Neural progenitor cell (in vitro differentiated cells): ENCODE measurements around the gene ZNF420. TPM values are rescaled to one million over a fixed set of nuclear protein-coding genes. Genes with fewer than 3 reads are reported as not detected.

Source experiments
- DNase-seq: peaks from one replicate; pipeline ENCODE4 v3.0.0-alpha.2; 2016; ENCODE audit warnings: low spot score
- H2AFZ ChIP-seq: fragments of 200-600 bp; sonication (generic); replicated peaks from 2 replicates; pipeline ENCODE4 v1.6.1; 2016; ENCODE audit warnings: antibody characterized with exemption
- H3F3A ChIP-seq: fragments of 200-600 bp; sonication (generic); 2 replicates; pipeline ENCODE4 v1.6.1; 2016; ENCODE audit warnings: antibody characterized with exemption, low read depth
- H3K27ac ChIP-seq: fragments of 200-600 bp; sonication (generic); 2 replicates; pipeline ENCODE4 v1.5.1; 2016; ENCODE audit warnings: mild to moderate bottlenecking
- H3K27me3 ChIP-seq: fragments of 200-600 bp; sonication (generic); 2 replicates; pipeline ENCODE4 v1.6.1; 2016; ENCODE audit warnings: mild to moderate bottlenecking, moderate library complexity
- H3K36me3 ChIP-seq: fragments of 200-600 bp; sonication (generic); 2 replicates; pipeline ENCODE4 v1.5.1; 2016
- H3K4me1 ChIP-seq: fragments of 200-600 bp; sonication (generic); 2 replicates; pipeline ENCODE4 v1.6.1; 2016; ENCODE audit warnings: mixed run types
- H3K4me2 ChIP-seq: fragments of 200-600 bp; sonication (generic); 2 replicates; pipeline ENCODE4 v1.6.1; 2016
- H3K4me3 ChIP-seq: fragments of 200-600 bp; sonication (generic); 2 replicates; pipeline ENCODE4 v1.5.1; 2016
- H3K79me2 ChIP-seq: fragments of 200-600 bp; sonication (generic); 2 replicates; pipeline ENCODE4 v1.6.1; 2016; ENCODE audit warnings: low read depth
- H3K9ac ChIP-seq: fragments of 200-600 bp; sonication (generic); 2 replicates; pipeline ENCODE4 v1.6.1; 2016
- H3K9me3 ChIP-seq: fragments of 200-600 bp; sonication (generic); 2 replicates; pipeline ENCODE4 v1.5.1; 2016; ENCODE audit warnings: low read depth
- H4K20me1 ChIP-seq: fragments of 200-600 bp; sonication (generic); 2 replicates; pipeline ENCODE4 v1.6.1; 2016; ENCODE audit warnings: low read depth
- H3K27ac Mint-ChIP-seq: 3 replicates; pipeline ENCODE4 v1.8.0; 2021; ENCODE audit warnings: mixed read lengths
- H3K27me3 Mint-ChIP-seq: 2 replicates; pipeline ENCODE4 v1.8.0; 2022; ENCODE audit warnings: low read depth, mild to moderate bottlenecking, inconsistent platforms, moderate library complexity, mixed read lengths; ENCODE audit not compliant: insufficient read depth
- H3K36me3 Mint-ChIP-seq: 3 replicates; pipeline ENCODE4 v1.8.0; 2021; ENCODE audit warnings: mixed read lengths
- H3K4me1 Mint-ChIP-seq: 3 replicates; pipeline ENCODE4 v1.8.0; 2021; ENCODE audit warnings: mixed read lengths
- H3K4me3 Mint-ChIP-seq: 3 replicates; pipeline ENCODE4 v1.8.0; 2021; ENCODE audit warnings: mild to moderate bottlenecking, moderate library complexity, mixed read lengths
- H3K9me3 Mint-ChIP-seq: 3 replicates; pipeline ENCODE4 v1.8.0; 2020; ENCODE audit warnings: mixed read lengths
- EZH2 ChIP-seq: fragments of 200-600 bp; sonication (generic); IDR thresholded peaks from 2 replicates; pipeline ENCODE4 v1.6.1; 2017; ENCODE audit warnings: antibody characterized with exemption, mild to moderate bottlenecking, moderate library complexity
- EZH2phosphoT487 ChIP-seq: fragments of 200-600 bp; sonication (generic); IDR thresholded peaks from 2 replicates; pipeline ENCODE4 v1.6.1; 2017; ENCODE audit warnings: antibody characterized with exemption
- total RNA-seq: library from RNA; depleted of rRNA; stranded (reverse); fragments of >200 nt; gene quantifications from 2 replicates; pipeline ENCODE4 v1.2.3, GENCODE V29; 2015; ENCODE audit warnings: low replicate concordance
- TF ChIP-seq, protein P1 (sequence below): fragments of 200-600 bp; sonication (generic); IDR thresholded peaks from 2 replicates; pipeline ENCODE4 v1.5.1; 2017; ENCODE audit warnings: antibody characterized with exemption, mild to moderate bottlenecking

ZNF420 gene
- total RNA-seq, 1 donor from 2014 or later: 19.8 TPM

DNA sequence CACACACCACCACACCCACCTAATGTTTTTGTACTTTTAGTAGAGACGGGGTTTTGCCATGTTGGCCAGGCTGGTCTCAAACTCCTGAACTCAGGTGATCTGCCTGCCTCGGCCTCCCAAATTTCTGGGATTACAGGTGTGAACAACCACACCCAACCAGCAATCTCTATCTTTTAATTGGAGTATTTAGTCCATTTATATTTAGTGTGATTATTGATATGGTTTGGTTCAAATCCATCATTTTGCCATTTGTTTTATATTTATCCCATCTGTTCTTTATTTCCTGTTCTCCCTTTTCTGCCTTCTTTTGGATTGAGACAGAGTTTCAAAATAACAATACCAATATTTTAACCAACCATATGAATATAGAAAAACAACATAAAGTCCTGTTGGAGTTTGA lies 4.1 kb downstream of the ZNF420 start:
- peaks cover 36% of the 10 kb centered on the region for H3K36me3 Mint-ChIP-seq
- no peaks in the 10 kb centered on the region for H4K20me1 ChIP-seq
- no peak overlapping the region for H3K4me2 ChIP-seq
- no peak overlapping the region for H3K4me3 ChIP-seq
- peaks cover 29% of the 10 kb centered on the region for H3K9me3 ChIP-seq
- TF ChIP-seq EZH2: no peak
- TF ChIP-seq, protein P1, sequence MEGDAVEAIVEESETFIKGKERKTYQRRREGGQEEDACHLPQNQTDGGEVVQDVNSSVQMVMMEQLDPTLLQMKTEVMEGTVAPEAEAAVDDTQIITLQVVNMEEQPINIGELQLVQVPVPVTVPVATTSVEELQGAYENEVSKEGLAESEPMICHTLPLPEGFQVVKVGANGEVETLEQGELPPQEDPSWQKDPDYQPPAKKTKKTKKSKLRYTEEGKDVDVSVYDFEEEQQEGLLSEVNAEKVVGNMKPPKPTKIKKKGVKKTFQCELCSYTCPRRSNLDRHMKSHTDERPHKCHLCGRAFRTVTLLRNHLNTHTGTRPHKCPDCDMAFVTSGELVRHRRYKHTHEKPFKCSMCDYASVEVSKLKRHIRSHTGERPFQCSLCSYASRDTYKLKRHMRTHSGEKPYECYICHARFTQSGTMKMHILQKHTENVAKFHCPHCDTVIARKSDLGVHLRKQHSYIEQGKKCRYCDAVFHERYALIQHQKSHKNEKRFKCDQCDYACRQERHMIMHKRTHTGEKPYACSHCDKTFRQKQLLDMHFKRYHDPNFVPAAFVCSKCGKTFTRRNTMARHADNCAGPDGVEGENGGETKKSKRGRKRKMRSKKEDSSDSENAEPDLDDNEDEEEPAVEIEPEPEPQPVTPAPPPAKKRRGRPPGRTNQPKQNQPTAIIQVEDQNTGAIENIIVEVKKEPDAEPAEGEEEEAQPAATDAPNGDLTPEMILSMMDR: no peak
- TF ChIP-seq EZH2phosphoT487: no peak
- H3K27ac Mint-ChIP-seq: no peak overlapping the region
- no peak overlapping the region for H3K9ac ChIP-seq
- H3K27ac ChIP-seq: no peak overlapping the region
- H3K27me3 Mint-ChIP-seq: peaks cover 7% of the 10 kb centered on the region
- no peaks in the 10 kb centered on the region for H3K27me3 ChIP-seq
- DNase-seq: no peak
- no peak overlapping the region for H3K4me3 Mint-ChIP-seq
- no peaks in the 10 kb centered on the region for H3K36me3 ChIP-seq
- no peaks in the 10 kb centered on the region for H3K4me1 ChIP-seq
- H3K4me1 Mint-ChIP-seq: peaks cover 13% of the 10 kb centered on the region
- H3F3A ChIP-seq: no peaks in the 10 kb centered on the region
- H3K9me3 Mint-ChIP-seq: peaks cover 82% of the 10 kb centered on the region
- peaks cover 70% of the 10 kb centered on the region for H3K79me2 ChIP-seq
- no peak overlapping the region for H2AFZ ChIP-seq

DNA sequence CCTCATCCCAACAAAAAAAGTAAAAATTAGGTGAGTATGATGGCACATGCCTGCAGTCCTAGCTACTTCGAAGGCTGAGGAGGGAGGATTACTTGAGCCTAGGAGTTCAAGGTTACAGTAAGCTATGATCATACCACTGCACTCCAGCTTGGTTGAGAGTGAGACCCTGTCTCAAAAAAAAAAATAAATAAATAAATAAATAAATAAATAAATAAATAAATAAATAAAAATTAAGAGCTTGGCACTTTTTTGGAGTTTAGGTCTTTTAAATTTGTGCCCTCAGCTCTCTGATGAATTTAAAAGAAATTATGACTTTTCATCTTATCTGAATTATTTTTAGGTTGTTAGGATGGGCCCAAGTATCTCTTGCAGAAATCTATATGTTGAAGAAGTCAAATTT lies 8.9 kb downstream of the ZNF420 start:
- H3K9me3 ChIP-seq: peaks cover 40% of the 10 kb centered on the region
- H3K79me2 ChIP-seq: peaks cover 36% of the 10 kb centered on the region
- no peak overlapping the region for H3K4me3 ChIP-seq
- Mint-ChIP-seq H3K27ac (no peak overlapping the region), H3K9me3 (peaks cover 78% of the 10 kb centered on the region), H3K36me3 (peaks cover 50% of the 10 kb centered on the region), H3K4me1 (no peaks in the 10 kb centered on the region), H3K27me3 (peaks cover 2% of the 10 kb centered on the region), H3K4me3 (no peak overlapping the region)
- no peaks in the 10 kb centered on the region for H3K4me1 ChIP-seq
- TF ChIP-seq EZH2: no peak
- no peak for TF ChIP-seq EZH2phosphoT487
- TF ChIP-seq, protein P1: no peak
- no peaks in the 10 kb centered on the region for H3K27me3 ChIP-seq
- no peaks in the 10 kb centered on the region for H3F3A ChIP-seq
- H3K4me2 ChIP-seq: no peak overlapping the region
- H4K20me1 ChIP-seq: no peaks in the 10 kb centered on the region
- H2AFZ ChIP-seq: no peak overlapping the region
- peaks cover 14% of the 10 kb centered on the region for H3K36me3 ChIP-seq
- H3K9ac ChIP-seq: no peak overlapping the region
- no peak overlapping the region for H3K27ac ChIP-seq
- no peak for DNase-seq

DNA sequence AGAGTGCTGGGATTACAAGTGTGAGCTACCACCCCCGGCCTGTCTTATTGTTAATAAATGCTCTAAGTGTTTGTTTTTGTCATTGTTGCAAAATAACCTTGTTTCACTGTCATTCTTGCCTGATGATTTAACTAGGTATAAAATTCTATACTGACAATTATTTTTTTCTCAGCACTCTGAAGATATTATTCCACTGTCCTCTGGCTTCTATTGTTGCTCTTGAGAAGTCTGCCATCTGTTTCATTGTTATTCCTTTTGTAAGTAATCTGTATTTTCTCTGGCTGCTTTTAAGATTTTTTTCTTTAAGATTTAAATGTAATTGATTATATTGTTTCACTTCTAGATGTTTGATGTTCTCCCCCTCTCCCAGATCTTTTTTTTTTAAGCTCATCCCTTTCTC lies 17.6 kb downstream of the ZNF420 start:
- Histone ChIP-seq H3K4me1 (no peaks in the 10 kb centered on the region), H3F3A (no peaks in the 10 kb centered on the region), H3K9ac (no peak overlapping the region), H3K4me2 (no peak overlapping the region), H4K20me1 (no peaks in the 10 kb centered on the region), H3K27me3 (no peaks in the 10 kb centered on the region), H3K4me3 (no peak overlapping the region), H2AFZ (no peak overlapping the region), H3K36me3 (peaks cover 39% of the 10 kb centered on the region), H3K9me3 (peaks cover 25% of the 10 kb centered on the region), H3K27ac (no peak overlapping the region), H3K79me2 (no peaks in the 10 kb centered on the region)
- Mint-ChIP-seq H3K9me3 (peaks cover 69% of the 10 kb centered on the region), H3K4me3 (no peak overlapping the region), H3K36me3 (peaks cover 76% of the 10 kb centered on the region), H3K27me3 (no peaks in the 10 kb centered on the region), H3K4me1 (no peaks in the 10 kb centered on the region), H3K27ac (no peak overlapping the region)
- TF ChIP-seq EZH2phosphoT487 (no peak), EZH2 (no peak)
- TF ChIP-seq, protein P1: no peak
- DNase-seq: no peak
